HG03045 (cell line): Measurements from ENCODE around the gene WDFY4.

ENCODE experiments used
- ATAC-seq: cut with Tn5 transposase; IDR thresholded peaks from one replicate; pipeline ENCODE4 v1.9.1; 2021; ENCODE audit warnings: mild to moderate bottlenecking, moderate library complexity; ENCODE audit not compliant: unreplicated experiment

Gene WDFY4

GRCh38 chr10:48965460-48965859, 280.8 kb downstream of the WDFY4 start:
- no peak for ATAC-seq

GRCh38 chr10:48968036-48968435, 283.4 kb downstream of the WDFY4 start:
- no peak for ATAC-seq

- ATAC-seq: no peak
Measured at GRCh38 chr10:48970046-48970445, 285.4 kb downstream of the WDFY4 start.

GRCh38 chr10:48970654-48971053, 286.0 kb downstream of the WDFY4 start:
- ATAC-seq: no peak

DNA sequence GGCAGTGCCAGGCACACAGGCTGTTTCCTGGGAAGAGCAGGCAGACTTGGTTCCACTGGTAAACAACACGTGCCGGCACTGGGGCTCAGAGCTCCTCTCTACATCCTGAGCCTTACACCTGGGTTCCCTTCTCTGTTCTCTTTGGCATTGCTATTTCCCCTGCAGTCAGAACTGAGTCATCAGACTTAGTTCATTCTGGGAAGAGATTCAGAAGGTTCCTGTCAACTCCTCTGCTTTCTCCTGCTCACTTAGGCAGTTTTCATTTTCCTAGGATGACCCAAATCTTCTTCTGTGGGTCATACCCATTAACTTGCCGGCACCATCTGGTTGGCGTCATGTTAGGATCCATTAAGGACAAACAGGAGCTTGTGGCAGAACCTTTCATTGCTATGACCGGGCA, 288.4 kb downstream of the WDFY4 start:
- no peak for ATAC-seq

DNA sequence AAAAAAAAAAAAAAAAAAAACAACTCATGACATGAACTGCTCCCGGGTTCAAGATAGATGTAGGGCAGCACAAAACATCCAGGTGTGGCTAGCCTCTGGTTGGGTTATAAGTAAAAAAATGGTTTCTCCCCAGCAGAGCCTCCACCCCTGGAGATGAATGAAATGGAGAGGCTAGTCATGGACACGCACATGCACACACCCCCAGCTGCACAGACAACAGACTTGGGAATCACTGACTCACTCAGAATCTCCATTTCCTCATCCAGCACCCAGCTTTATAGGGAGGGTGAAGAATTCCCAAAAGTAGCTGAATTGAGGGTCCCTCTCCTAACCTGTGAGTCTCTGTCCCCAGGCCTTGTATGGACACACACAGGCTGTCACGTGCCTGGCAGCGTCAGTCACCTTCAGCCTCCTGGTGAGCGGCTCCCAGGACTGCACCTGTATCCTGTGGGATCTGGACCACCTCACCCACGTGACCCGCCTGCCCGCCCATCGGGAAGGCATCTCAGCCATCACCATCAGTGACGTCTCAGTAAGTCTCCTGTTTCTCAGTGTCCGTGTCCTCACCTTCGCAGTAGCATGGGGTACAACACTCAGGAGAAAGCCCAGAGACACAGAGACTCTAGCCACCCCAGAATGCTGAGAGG, 290.0 kb downstream of the WDFY4 start:
- no peak for ATAC-seq

DNA sequence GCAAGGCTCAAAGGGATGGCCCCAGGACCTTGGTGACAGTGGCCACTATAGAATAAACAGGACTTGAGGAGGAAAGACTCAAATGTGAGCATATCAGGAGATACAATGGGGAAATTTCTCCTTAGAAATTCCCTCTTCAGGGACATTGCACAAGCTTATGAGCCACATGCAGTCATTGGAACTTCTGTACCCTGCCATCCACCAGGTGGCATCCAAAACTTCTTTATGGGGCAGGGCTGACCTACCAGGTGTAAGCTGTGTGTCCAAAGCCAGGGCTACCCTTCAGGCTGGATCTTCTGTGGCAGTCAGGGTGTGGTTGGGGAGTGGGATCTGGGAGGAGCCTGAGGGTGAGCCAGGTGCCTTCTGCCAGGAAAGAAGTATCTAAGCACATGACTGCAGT, 291.5 kb downstream of the WDFY4 start:
- ATAC-seq: no peak

- ATAC-seq: no peak
Measured at GRCh38 chr10:48978318-48978717, 293.6 kb downstream of the WDFY4 start.

DNA sequence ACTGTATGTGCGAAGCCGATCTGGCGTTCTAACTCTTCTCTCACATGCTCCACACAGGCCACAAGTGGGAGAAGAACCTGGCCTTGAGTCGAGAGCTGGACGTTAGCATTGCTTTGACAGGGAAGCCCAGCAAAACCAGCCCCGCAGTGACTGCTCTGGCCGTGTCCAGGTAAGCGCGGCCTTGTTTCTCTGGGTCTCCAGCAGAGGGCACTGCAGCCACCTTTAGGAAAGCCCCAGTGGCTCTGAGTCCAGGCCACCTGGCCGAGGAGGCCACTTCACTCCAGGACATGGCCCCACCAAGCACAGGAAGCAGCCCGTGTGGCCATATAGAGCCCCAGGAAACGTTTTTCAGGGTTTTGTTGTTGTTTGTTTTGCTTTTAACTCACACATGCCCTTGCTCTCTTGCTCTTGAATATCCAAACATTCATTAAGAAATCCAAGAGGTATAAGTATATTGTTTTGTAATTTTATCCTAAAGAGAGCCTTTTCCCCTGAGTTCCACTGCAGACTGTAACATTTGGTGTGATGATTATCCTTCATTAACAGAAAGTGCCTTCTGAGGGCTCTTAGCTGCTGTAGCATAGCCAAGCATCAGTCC, 296.7 kb downstream of the WDFY4 start:
- no peak for ATAC-seq

DNA sequence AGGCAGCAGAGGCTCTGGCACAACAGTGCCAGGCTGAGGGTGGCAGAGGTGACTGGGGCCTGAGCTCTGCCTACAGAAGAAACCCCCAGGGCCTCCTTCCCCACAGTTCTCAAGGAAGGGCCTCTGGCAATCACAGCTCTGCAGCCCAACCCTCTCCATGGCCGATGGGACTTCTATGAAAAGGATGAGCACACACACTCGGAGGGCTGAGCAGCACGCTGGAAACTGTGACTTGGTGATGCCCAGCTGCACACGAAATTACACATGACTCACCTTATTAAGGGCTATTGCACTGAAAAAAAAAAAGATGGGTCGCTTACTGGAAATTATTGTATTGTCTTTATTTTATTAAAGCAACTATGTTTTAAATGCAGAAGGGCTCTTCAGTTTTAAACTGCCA, 297.9 kb downstream of the WDFY4 start:
- ATAC-seq: no peak

GRCh38 chr10:48983648-48984351, 299.1 kb downstream of the WDFY4 start:
- ATAC-seq: no peak

DNA sequence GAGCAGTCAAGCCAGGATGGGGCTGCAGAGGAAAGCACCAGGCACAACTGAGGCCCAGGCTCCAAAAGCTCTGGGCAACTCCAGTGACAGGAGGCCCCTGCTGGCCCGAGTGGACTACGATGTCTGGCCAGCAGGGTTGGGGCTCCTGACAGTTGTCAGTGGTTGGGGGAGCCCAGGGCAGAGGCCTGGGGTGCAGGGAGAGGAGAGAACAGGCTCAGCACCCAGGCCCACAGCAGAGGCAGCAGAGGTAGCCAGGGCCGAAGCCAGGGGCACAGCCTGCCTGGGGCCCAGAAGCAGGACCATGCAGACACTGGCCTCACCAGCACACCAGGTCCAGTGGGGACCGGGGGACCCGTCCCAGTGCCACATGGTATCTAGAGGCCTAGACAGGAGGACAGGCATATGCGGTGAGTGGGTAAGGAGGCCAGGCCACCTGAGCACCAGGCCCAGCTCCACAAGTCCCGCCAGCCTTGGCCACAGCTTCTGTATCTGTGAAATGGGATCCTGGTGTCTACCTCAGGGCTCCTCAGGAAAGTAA, 301.0 kb downstream of the WDFY4 start:
- no peak for ATAC-seq

DNA sequence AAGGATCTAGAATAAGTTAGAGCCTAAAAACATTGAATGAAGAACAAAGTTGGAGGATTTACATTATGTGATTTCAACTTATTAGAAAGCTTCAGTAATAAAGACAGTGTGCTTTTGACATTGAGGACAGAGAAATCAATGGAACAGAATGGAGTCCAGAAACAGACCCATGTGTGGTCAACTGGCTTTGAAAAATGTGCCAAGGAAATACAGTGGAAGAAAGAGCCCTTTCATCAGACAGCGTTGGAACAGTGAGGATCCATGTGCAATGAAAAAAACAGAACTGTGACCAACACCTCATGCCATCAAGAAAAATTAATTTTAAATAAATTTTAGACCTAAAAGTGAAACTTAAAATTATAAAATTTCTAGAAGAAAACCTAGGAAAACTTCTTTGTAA, 305.6 kb downstream of the WDFY4 start:
- no peak for ATAC-seq

GRCh38 chr10:48993627-48994026, 309.0 kb downstream of the WDFY4 start:
- no peak for ATAC-seq

GRCh38 chr10:48996329-48996728, 311.7 kb downstream of the WDFY4 start:
- ATAC-seq: no peak

- ATAC-seq: no peak
Measured at GRCh38 chr10:48999346-48999745, 314.7 kb downstream of the WDFY4 start.

GRCh38 chr10:49000437-49001398, 316.0 kb downstream of the WDFY4 start:
- ATAC-seq: no peak

DNA sequence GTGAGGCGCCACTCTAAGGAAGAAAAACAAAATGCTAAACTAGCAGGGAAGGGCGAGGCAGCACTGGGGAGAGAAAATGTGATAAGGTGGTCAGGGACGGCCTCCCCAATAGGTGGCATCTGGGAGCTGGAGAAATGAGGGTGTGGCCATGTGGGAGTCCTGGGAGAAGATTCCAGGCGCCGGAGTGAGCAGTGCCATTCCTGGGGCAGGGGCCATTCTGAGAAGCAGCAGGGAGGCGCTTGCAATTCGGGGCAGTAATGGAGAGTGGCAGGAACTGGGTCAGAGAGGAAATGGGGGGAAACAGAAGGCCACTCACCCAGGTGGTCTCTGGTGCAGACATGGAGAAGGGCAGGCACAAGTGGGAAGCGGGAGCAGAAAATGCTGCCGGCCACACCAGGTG, 316.7 kb downstream of the WDFY4 start:
- no peak for ATAC-seq

- no peak for ATAC-seq
Measured at GRCh38 chr10:49001870-49002672, 317.4 kb downstream of the WDFY4 start.

DNA sequence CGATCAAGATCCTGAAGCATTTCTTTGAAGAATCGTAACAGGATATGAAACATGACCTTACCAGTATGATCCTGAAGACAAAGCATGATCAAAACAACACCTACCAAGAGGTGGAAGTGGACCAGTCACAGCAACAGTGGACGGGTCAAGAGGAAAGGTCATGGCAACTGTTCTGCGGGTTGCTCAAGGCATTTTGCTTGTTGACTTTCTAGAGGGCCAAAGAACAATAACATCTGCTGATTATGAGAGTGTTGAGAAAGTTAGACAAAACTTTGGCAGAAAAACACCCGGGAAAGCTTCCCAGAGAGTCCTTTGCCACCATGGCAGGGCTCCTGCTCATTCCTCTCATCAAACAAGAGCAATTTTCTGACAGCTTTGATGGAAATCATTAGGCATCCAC, 320.6 kb downstream of the WDFY4 start:
- no peak for ATAC-seq
